ENCODE measurements around the gene DEFB131B.
"Not testable (repeated sequence)": the region's sequence is repeated elsewhere in the genome, so short reads cannot be mapped to it uniquely, and the experiment has no call there.

DEFB131B gene

GRCh38 chr11:71878059-71878458 is at the start of gene DEFB131B:
Gene DEFB131B, plus strand, starts transcription at chr11:71878453. Its CDS starts 0 bp downstream, at chr11:71878453.
- not testable (repeated sequence) for H3K27me3 ChIP-seq (ENCODE audit: insufficient read depth, poor library complexity, severe bottlenecking); H3K27ac ChIP-seq (ENCODE audit: poor library complexity, severe bottlenecking); ATAC-seq (ENCODE audit: low read depth)

GRCh38 chr11:71829247-71829646 is 49.0 kb upstream of the DEFB131B start:
- not testable (repeated sequence) for H3K36me3 ChIP-seq (ENCODE audit: low read depth); H3K4me1 ChIP-seq (ENCODE audit: insufficient read depth, poor library complexity, severe bottlenecking); H3K9me3 ChIP-seq (ENCODE audit: severe bottlenecking); DNase-seq (ENCODE audit: low spot score); H3K27me3 ChIP-seq (ENCODE audit: insufficient read depth, poor library complexity, severe bottlenecking); ATAC-seq (ENCODE audit: low read depth); H3K27ac ChIP-seq (ENCODE audit: poor library complexity, severe bottlenecking); H3K4me3 ChIP-seq (ENCODE audit: severe bottlenecking)

More at GRCh38 chr11:71878059-71878458, at the start of gene DEFB131B:
- DNase-seq (ENCODE audit: low spot score); H3K4me3 ChIP-seq (ENCODE audit: severe bottlenecking); H3K4me1 ChIP-seq (ENCODE audit: insufficient read depth, poor library complexity, severe bottlenecking); H3K36me3 ChIP-seq (ENCODE audit: low read depth); H3K9me3 ChIP-seq (ENCODE audit: severe bottlenecking): not testable (repeated sequence)

GRCh38 chr11:71829686-71830085 is 48.6 kb upstream of the DEFB131B start:
- not testable (repeated sequence) for H3K36me3 ChIP-seq (ENCODE audit: low read depth); DNase-seq (ENCODE audit: low spot score); H3K27ac ChIP-seq (ENCODE audit: poor library complexity, severe bottlenecking); H3K9me3 ChIP-seq (ENCODE audit: severe bottlenecking); ATAC-seq (ENCODE audit: low read depth); H3K4me1 ChIP-seq (ENCODE audit: insufficient read depth, poor library complexity, severe bottlenecking); H3K4me3 ChIP-seq (ENCODE audit: severe bottlenecking); H3K27me3 ChIP-seq (ENCODE audit: insufficient read depth, poor library complexity, severe bottlenecking)

- not testable (repeated sequence) for H3K4me3 ChIP-seq (ENCODE audit: severe bottlenecking); DNase-seq (ENCODE audit: low spot score); ATAC-seq (ENCODE audit: low read depth); H3K4me1 ChIP-seq (ENCODE audit: insufficient read depth, poor library complexity, severe bottlenecking); H3K27me3 ChIP-seq (ENCODE audit: insufficient read depth, poor library complexity, severe bottlenecking); H3K36me3 ChIP-seq (ENCODE audit: low read depth); H3K27ac ChIP-seq (ENCODE audit: poor library complexity, severe bottlenecking); H3K9me3 ChIP-seq (ENCODE audit: severe bottlenecking)
Observed at GRCh38 chr11:71832811-71833210, 45.4 kb upstream of the DEFB131B start, which contains the start of gene DEFB108B. Gene DEFB108B, plus strand, starts transcription at chr11:71833200. Its CDS starts 0 bp downstream, at chr11:71833200.

- not testable (repeated sequence) for H3K27ac ChIP-seq (ENCODE audit: poor library complexity, severe bottlenecking); H3K36me3 ChIP-seq (ENCODE audit: low read depth); H3K27me3 ChIP-seq (ENCODE audit: insufficient read depth, poor library complexity, severe bottlenecking); H3K4me1 ChIP-seq (ENCODE audit: insufficient read depth, poor library complexity, severe bottlenecking); ATAC-seq (ENCODE audit: low read depth); DNase-seq (ENCODE audit: low spot score); H3K4me3 ChIP-seq (ENCODE audit: severe bottlenecking); H3K9me3 ChIP-seq (ENCODE audit: severe bottlenecking)
Observed at GRCh38 chr11:71842720-71843119, 35.5 kb upstream of the DEFB131B start.

- DNase-seq (ENCODE audit: low spot score); H3K9me3 ChIP-seq (ENCODE audit: severe bottlenecking); H3K27me3 ChIP-seq (ENCODE audit: insufficient read depth, poor library complexity, severe bottlenecking); H3K4me3 ChIP-seq (ENCODE audit: severe bottlenecking); H3K4me1 ChIP-seq (ENCODE audit: insufficient read depth, poor library complexity, severe bottlenecking); H3K27ac ChIP-seq (ENCODE audit: poor library complexity, severe bottlenecking); ATAC-seq (ENCODE audit: low read depth); H3K36me3 ChIP-seq (ENCODE audit: low read depth): not testable (repeated sequence)
Observed at GRCh38 chr11:71843355-71843754, 34.9 kb upstream of the DEFB131B start.

- DNase-seq (ENCODE audit: low spot score) (no peak), ATAC-seq (ENCODE audit: low read depth) (no peak)
- Histone ChIP-seq H3K27ac (ENCODE audit: poor library complexity, severe bottlenecking) (no peak overlapping the region), H3K4me3 (ENCODE audit: severe bottlenecking) (no peak overlapping the region), H3K27me3 (ENCODE audit: insufficient read depth, poor library complexity, severe bottlenecking) (no peaks in the 10 kb centered on the region), H3K4me1 (ENCODE audit: insufficient read depth, poor library complexity, severe bottlenecking) (no peaks in the 10 kb centered on the region), H3K36me3 (ENCODE audit: low read depth) (no peaks in the 10 kb centered on the region), H3K9me3 (ENCODE audit: severe bottlenecking) (no peaks in the 10 kb centered on the region)
- no peak for TF ChIP-seq CTCF (IDR thresholded peaks at IDR 0.05; ENCODE audit: poor library complexity, severe bottlenecking)
Observed at GRCh38 chr11:71843858-71844257, 34.4 kb upstream of the DEFB131B start.

- H3K4me1 ChIP-seq (ENCODE audit: insufficient read depth, poor library complexity, severe bottlenecking); H3K27ac ChIP-seq (ENCODE audit: poor library complexity, severe bottlenecking); H3K27me3 ChIP-seq (ENCODE audit: insufficient read depth, poor library complexity, severe bottlenecking); ATAC-seq (ENCODE audit: low read depth); H3K9me3 ChIP-seq (ENCODE audit: severe bottlenecking); H3K36me3 ChIP-seq (ENCODE audit: low read depth); DNase-seq (ENCODE audit: low spot score); H3K4me3 ChIP-seq (ENCODE audit: severe bottlenecking): not testable (repeated sequence)
Observed at GRCh38 chr11:71853895-71854294, 24.4 kb upstream of the DEFB131B start.

GRCh38 chr11:71855880-71856279 is 22.4 kb upstream of the DEFB131B start:
- not testable (repeated sequence) for H3K9me3 ChIP-seq (ENCODE audit: severe bottlenecking); H3K27me3 ChIP-seq (ENCODE audit: insufficient read depth, poor library complexity, severe bottlenecking); ATAC-seq (ENCODE audit: low read depth); H3K36me3 ChIP-seq (ENCODE audit: low read depth); H3K4me3 ChIP-seq (ENCODE audit: severe bottlenecking); DNase-seq (ENCODE audit: low spot score); H3K4me1 ChIP-seq (ENCODE audit: insufficient read depth, poor library complexity, severe bottlenecking); H3K27ac ChIP-seq (ENCODE audit: poor library complexity, severe bottlenecking)

GRCh38 chr11:71860835-71861234 is 17.4 kb upstream of the DEFB131B start:
- not testable (repeated sequence) for H3K27me3 ChIP-seq (ENCODE audit: insufficient read depth, poor library complexity, severe bottlenecking); H3K4me3 ChIP-seq (ENCODE audit: severe bottlenecking); H3K4me1 ChIP-seq (ENCODE audit: insufficient read depth, poor library complexity, severe bottlenecking); DNase-seq (ENCODE audit: low spot score); ATAC-seq (ENCODE audit: low read depth); H3K36me3 ChIP-seq (ENCODE audit: low read depth); H3K27ac ChIP-seq (ENCODE audit: poor library complexity, severe bottlenecking); H3K9me3 ChIP-seq (ENCODE audit: severe bottlenecking)
